GM12874 (cell line): ENCODE results near the gene PRMT1.

Experiments used
- CTCF ChIP-seq: IDR thresholded peaks from 2 replicates; pipeline ENCODE4 v1.5.1; 2011; ENCODE audit warnings: low read depth, mild to moderate bottlenecking, control low read depth, low read length, moderate library complexity; ENCODE audit not compliant: insufficient read depth

The PRMT1 gene

GRCh38 chr19:49645592-49645991, 31.5 kb upstream of the PRMT1 start:
- no peak for TF ChIP-seq CTCF

- no peak for TF ChIP-seq CTCF
Measured at GRCh38 chr19:49645995-49646394, 31.1 kb upstream of the PRMT1 start.

- TF ChIP-seq CTCF: no peak
Measured at GRCh38 chr19:49646586-49646985, 30.5 kb upstream of the PRMT1 start.

DNA sequence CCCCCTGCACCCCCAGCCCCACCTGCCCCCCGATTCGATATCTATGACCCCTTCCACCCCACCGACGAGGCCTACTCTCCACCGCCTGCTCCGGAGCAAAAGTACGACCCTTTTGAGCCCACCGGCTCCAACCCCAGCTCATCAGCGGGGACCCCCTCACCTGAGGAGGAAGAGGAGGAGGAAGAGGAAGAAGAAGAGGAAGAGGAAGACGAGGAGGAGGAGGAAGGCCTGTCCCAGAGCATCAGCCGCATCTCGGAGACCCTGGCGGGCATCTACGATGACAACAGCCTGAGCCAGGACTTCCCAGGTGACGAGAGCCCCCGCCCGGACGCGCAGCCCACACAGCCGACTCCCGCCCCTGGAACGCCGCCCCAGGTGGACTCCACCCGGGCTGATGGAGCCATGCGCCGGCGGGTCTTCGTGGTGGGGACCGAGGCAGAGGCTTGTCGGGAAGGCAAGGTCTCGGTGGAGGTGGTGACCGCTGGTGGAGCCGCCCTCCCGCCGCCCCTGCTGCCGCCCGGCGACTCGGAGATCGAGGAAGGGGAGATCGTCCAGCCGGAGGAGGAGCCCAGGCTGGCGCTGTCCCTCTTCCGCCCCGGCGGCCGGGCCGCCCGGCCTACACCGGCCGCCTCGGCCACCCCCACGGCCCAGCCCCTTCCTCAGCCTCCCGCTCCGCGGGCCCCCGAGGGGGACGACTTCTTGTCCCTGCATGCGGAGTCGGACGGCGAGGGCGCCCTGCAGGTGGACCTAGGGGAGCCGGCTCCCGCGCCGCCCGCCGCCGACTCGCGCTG, 25.8 kb upstream of the PRMT1 start:
- TF ChIP-seq CTCF: no peak

- no peak for TF ChIP-seq CTCF
Measured at GRCh38 chr19:49651820-49652550, 25.1 kb upstream of the PRMT1 start.

GRCh38 chr19:49652551-49653465, 24.3 kb upstream of the PRMT1 start:
- no peak for TF ChIP-seq CTCF

- no peak for TF ChIP-seq CTCF
Measured at GRCh38 chr19:49653466-49653806, 23.6 kb upstream of the PRMT1 start.
